Esophagus (tissue), 2 donors: ENCODE data around the gene RANBP17. TPM values are rescaled to one million over a fixed set of nuclear protein-coding genes. Genes with fewer than 3 reads are reported as not detected.
"Not testable (repeated sequence)": the region's sequence is repeated elsewhere in the genome, so short reads cannot be mapped to it uniquely, and the experiment has no call there.

Experiments used
- H3K27ac ChIP-seq, 2 donors: one replicate each; pipeline ENCODE4 v1.5.1; 2013; ENCODE audit warnings: low read depth in 2 of 2, mild to moderate bottlenecking in 2 of 2, inconsistent platforms in 1 of 2, low read length in 1 of 2, moderate library complexity in 1 of 2
- H3K27me3 ChIP-seq, 2 donors: one replicate each; pipeline ENCODE4 v1.6.1; 2013; ENCODE audit warnings: low read length in 2 of 2, control low read depth in 1 of 2, mild to moderate bottlenecking in 1 of 2; ENCODE audit not compliant: insufficient read depth in 2 of 2, control insufficient read depth in 1 of 2
- H3K36me3 ChIP-seq, 2 donors: one replicate each; pipeline ENCODE4 v1.6.1; 2013; ENCODE audit warnings: low read length in 1 of 2; ENCODE audit not compliant: control insufficient read depth in 2 of 2, insufficient read depth in 2 of 2
- H3K4me1 ChIP-seq, 2 donors: one replicate each; pipeline ENCODE4 v1.6.1; 2013; ENCODE audit warnings: low read length in 1 of 2; ENCODE audit not compliant: control insufficient read depth in 2 of 2, insufficient read depth in 2 of 2
- H3K4me3 ChIP-seq, 2 donors: one replicate each; pipeline ENCODE4 v1.5.1; 2013; ENCODE audit warnings: low read length in 2 of 2, mild to moderate bottlenecking in 2 of 2, low read depth in 1 of 2, moderate library complexity in 1 of 2
- H3K9me3 ChIP-seq, 2 donors: one replicate each; pipeline ENCODE4 v1.6.1; 2013; ENCODE audit warnings: mild to moderate bottlenecking in 2 of 2, low read depth in 1 of 2, low read length in 1 of 2, moderate library complexity in 1 of 2; ENCODE audit not compliant: control insufficient read depth in 2 of 2, insufficient read depth in 1 of 2
- WGBS, 2 donors: extraction: QIAGEN DNeasy Blood & Tissue Kit; methylation state at CpG; one replicate each; pipeline ENCODE4 v1.1.7; 2013; 5-methylcytosine and 5-hydroxymethylcytosine counted together
- polyA plus RNA-seq, 2 donors: library from polyadenylated mRNA; stranded (reverse); fragments of 200-250 nt; gene quantifications; one replicate each; pipeline ENCODE4 v1.2.3, GENCODE V29; 2013
- donor health status: healthy with polysubstance abuse.
- donor health status: Bipolar disorder and iron deficiency.

RANBP17 gene
- polyA plus RNA-seq, 2 donors = 0.26 to 0.32 TPM

DNA sequence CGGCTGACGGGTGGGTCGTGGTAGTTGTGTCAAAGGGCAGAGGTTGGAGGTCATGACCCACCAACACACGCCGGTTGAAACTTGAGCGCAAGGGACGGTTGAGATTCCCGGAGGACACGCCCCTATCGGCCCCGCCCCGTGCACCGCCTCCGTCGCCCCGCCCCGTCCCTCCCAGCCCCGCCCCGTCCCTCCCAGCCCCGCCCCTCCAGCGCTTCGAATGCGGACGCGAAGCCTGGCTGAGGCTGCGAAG lies 226 bp upstream of the RANBP17 start:
- 18 to 22% methylated on average over 16 to 26 of the region's 26 CpGs for WGBS, 2 donors
- H3K27ac ChIP-seq = no peak overlapping the region
- no peaks in the 10 kb centered on the region for H3K36me3 ChIP-seq
- H3K4me1 ChIP-seq = no peaks in the 10 kb centered on the region
- H3K27me3 ChIP-seq = no peaks in the 10 kb centered on the region
- peaks cover 0 to 2% of the 10 kb centered on the region in 2 donors for H3K9me3 ChIP-seq
- peak overlapping the region; percentile 46 to 49 for H3K4me3 ChIP-seq

DNA sequence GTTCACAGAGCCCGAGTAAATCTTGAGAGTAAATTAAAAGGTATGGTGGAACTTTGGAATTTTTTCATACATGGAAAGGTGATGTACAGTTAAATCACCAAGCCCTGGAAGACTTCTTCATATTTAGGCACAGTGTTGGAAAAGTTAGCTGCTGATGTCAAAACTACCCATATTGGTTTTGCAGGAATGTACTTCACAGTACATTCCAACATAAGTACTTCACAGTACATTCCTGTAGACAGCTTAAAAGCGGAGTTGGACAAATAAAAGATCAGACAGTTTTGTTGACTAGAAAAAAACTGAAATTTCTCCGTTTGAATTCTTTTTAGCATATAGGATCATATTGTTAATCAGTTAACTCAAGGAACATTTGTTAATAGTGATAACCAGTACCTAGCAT lies 1.8 kb downstream of the RANBP17 start:
- WGBS, 2 donors = 90 to 94% methylated on average over 3 of the region's 3 CpGs

DNA sequence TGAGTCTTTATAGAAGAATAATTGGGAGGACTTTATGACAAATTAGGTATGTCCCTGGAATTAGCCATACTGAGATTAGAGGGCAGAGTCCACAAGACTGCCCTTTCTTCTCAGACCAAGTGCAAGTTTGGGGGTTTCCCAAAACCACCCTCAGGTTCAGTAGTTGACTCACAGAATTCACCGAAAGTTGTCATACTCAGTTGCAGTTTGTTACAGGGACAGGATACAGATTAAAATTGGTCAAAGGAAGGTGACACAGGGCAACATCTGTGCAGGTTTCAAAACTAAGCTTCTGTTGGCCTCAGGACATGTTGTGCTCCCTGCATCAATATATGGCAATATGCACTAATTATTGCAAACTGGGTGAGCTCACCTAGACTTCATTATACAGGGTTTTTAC lies 3.8 kb downstream of the RANBP17 start:
- Histone ChIP-seq H3K36me3 (no peaks in the 10 kb centered on the region), H3K4me3 (no peak overlapping the region), H3K9me3 (peaks cover 0 to 2% of the 10 kb centered on the region in 2 donors), H3K27me3 (no peaks in the 10 kb centered on the region), H3K27ac (no peak overlapping the region), H3K4me1 (no peaks in the 10 kb centered on the region)
- 70 to 88% methylated on average over 1 of the region's 1 CpG for WGBS, 2 donors

More for the DNA sequence above, 1.8 kb downstream of the RANBP17 start:
- H3K4me3 ChIP-seq = no peak overlapping the region
- H3K27me3 ChIP-seq = no peaks in the 10 kb centered on the region
- H3K9me3 ChIP-seq = peaks cover 0 to 2% of the 10 kb centered on the region in 2 donors
- no peak overlapping the region for H3K27ac ChIP-seq
- H3K4me1 ChIP-seq = no peaks in the 10 kb centered on the region
- H3K36me3 ChIP-seq = no peaks in the 10 kb centered on the region

DNA sequence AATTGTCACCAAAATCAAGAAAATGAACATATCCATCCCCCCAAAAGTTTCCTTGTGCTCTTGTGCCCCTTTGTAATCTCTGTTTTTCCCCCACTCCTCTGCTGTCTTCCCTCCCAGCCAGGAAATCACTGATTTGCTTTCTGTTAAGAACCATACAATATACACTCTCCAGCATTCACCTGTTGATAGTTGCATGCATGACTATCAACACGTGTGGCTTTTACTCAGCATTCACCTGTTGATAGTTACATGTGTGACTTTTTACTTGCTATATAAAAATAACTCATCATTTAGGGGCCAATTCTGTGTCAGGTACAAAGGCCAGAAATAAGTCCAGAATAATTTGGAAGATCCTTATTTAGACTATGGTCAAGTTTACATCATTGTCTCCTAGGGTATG lies 6.0 kb downstream of the RANBP17 start:
- Histone ChIP-seq H3K4me1 (no peaks in the 10 kb centered on the region), H3K4me3 (no peak overlapping the region), H3K9me3 (no peaks in the 10 kb centered on the region), H3K27ac (no peak overlapping the region), H3K36me3 (no peaks in the 10 kb centered on the region), H3K27me3 (no peaks in the 10 kb centered on the region)
- 68 to 73% methylated on average over 1 of the region's 1 CpG for whole genome bisulfite sequencing, 2 donors

DNA sequence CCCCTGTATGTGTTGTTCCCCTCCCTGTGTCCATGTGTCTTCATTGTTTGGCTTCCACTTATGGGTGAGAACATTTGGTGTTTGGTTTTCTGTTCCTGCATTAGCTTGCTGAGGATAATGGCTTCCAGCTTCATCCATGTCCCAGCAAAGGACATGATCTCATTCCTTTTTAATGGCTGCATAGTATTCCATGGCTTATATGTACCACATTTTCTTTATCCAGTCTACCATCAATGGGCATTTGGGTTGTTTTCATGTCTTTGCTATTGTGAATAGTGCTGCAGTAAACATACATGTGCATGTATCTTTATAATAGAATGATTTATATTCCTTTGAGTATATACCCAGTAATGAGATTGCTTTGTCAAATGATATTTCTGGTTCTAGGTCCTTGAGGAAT lies 8.6 kb downstream of the RANBP17 start:
- H3K4me1 ChIP-seq, H3K4me3 ChIP-seq, H3K36me3 ChIP-seq, H3K27ac ChIP-seq, H3K9me3 ChIP-seq, H3K27me3 ChIP-seq: not testable (repeated sequence)

DNA sequence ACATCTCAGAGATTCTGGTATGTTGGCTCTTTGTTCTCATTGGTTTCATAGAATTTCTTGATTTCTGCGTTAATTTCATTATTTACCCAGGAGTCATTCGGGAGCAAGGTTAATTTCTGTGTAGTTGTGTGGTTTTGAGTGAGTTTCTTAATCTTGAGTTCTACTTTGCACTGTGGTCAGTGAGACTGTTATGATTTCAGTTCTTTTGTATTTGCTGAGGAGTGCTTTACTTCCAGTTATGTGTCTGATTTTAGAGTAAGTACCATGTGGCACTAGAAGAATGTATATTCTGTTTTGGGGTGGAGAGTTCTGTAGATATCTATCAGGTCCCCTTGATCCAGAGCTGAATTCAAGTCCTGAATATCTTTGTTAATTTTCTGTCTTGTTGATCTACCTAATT lies 12.2 kb downstream of the RANBP17 start:
- Histone ChIP-seq H3K4me1 (no peaks in the 10 kb centered on the region), H3K27me3 (no peaks in the 10 kb centered on the region), H3K36me3 (no peaks in the 10 kb centered on the region), H3K27ac (no peak overlapping the region), H3K4me3 (no peak overlapping the region), H3K9me3 (no peaks in the 10 kb centered on the region)
- WGBS, 2 donors = 86 to 88% methylated on average over 2 of the region's 2 CpGs

DNA sequence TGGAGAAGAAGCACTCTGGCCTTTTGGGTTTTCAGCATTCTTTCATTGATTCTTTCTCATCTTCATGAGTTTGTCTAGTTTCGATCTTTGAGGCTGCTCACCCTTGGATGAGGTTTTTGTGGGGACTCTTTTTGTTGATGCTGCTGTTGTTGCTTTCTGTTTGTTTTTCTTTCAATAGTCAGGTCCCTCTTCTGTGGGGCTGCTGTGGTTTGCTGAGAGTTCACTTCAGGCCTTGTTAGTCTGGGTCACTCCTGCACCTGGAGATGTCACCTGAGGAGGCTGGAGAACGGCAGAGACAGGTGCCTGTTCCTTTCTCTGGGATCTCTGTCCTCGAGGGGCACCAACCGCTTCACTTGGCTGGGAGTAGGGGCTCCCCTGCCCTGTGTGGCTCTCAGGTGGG lies 14.0 kb downstream of the RANBP17 start:
- Histone ChIP-seq H3K27ac (no peak overlapping the region), H3K4me3 (no peak overlapping the region), H3K36me3 (no peaks in the 10 kb centered on the region), H3K4me1 (no peaks in the 10 kb centered on the region), H3K27me3 (no peaks in the 10 kb centered on the region), H3K9me3 (no peaks in the 10 kb centered on the region)
- WGBS, 2 donors = 87 to 91% methylated on average over 4 of the region's 4 CpGs

DNA sequence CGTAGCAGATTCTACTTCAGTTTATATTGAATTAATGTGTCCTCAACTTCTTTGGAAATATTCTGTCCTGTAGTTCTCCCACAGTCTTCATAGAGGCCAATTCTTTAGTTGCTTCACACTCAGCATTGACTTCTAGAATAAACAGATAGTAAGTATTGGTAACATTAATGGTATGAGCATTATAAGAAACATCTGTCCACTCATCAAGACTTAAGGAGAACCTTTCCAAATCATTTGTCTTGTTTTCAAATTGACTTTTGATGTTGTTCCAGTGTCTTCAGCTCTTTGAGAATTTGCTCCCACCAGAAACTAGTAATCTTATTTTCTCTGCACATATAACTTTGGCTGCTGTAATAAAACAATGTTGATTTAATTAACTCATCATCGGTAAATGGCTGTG lies 18.3 kb downstream of the RANBP17 start:
- Histone ChIP-seq H3K4me3 (no peak overlapping the region), H3K9me3 (no peaks in the 10 kb centered on the region), H3K27me3 (no peaks in the 10 kb centered on the region), H3K4me1 (no peaks in the 10 kb centered on the region), H3K36me3 (no peaks in the 10 kb centered on the region), H3K27ac (no peak overlapping the region)
- WGBS, 2 donors = 82% methylated on average over 2 of the region's 2 CpGs

DNA sequence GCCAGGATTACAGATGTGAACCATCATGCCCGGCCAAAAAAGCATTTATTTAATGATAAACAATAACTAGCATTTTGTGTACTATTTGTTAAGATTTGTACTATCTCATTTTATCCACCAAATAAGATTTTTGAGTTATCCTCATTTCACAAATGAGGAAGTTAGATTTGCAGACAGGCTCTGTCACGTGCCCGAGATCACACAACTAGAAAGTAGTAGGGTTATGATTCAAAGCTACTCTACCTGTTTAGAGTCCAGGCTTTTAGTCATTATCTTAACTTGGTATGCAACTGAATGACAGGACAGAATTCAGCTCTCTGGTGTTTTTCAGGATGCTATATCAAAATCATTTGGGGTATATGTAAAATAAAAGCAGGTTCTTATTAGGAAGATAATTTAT lies 20.5 kb downstream of the RANBP17 start:
- no peaks in the 10 kb centered on the region for H3K36me3 ChIP-seq
- H3K9me3 ChIP-seq = no peaks in the 10 kb centered on the region
- no peaks in the 10 kb centered on the region for H3K4me1 ChIP-seq
- H3K27me3 ChIP-seq = no peaks in the 10 kb centered on the region
- H3K27ac ChIP-seq = no peak overlapping the region
- 85 to 87% methylated on average over 3 of the region's 3 CpGs for WGBS, 2 donors
- H3K4me3 ChIP-seq = no peak overlapping the region

DNA sequence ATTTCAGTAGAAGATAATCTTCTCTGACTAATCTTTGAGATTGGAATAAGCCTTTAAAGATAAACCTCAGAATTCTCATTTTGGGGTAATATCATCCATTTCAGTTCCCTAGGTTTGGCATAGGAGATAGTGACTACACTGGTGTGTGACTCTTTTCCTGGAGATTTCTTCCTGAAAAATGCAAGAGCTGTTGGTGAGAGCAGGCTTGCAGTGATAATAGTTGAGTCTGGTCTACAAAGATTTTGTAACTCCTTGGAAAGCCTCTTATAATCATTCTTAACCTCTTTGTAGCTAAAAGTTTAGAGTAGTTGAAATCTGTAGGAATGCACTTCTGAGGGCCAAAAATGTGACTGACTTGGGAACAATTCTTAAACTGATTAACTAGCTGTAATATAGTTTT lies 23.4 kb downstream of the RANBP17 start:
- no peaks in the 10 kb centered on the region for H3K36me3 ChIP-seq
- no peak overlapping the region for H3K27ac ChIP-seq
- no peaks in the 10 kb centered on the region for H3K4me1 ChIP-seq
- H3K27me3 ChIP-seq = no peaks in the 10 kb centered on the region
- H3K9me3 ChIP-seq = no peaks in the 10 kb centered on the region
- H3K4me3 ChIP-seq = no peak overlapping the region
